Liver (tissue), 9 donors: ENCODE measurements around the gene CHRNE. TPM values are rescaled to one million over a fixed set of nuclear protein-coding genes. Genes with fewer than 3 reads are reported as not detected.

Source experiments
- DNase-seq: peaks from one replicate; pipeline ENCODE4 v3.0.0-alpha.2; 2017; ENCODE audit warnings: low spot score
- H3K27ac ChIP-seq, 2 donors: one replicate each; pipeline ENCODE4 v1.7.0; 2013; ENCODE audit warnings: inconsistent platforms in 2 of 2, low read length in 2 of 2, control low read depth in 1 of 2, low read depth in 1 of 2, mild to moderate bottlenecking in 1 of 2
- H3K27me3 ChIP-seq, 4 donors: one replicate each; pipeline versions ENCODE4 v1.6.1 to v1.7.0; 2013; ENCODE audit warnings: low read length in 3 of 4, inconsistent platforms in 1 of 4, mild to moderate bottlenecking in 1 of 4, moderate library complexity in 1 of 4; ENCODE audit not compliant: control insufficient read depth in 4 of 4, insufficient read depth in 4 of 4
- H3K36me3 ChIP-seq, 4 donors: one replicate each; pipeline versions ENCODE4 v1.6.1 to v1.7.0; 2013; ENCODE audit warnings: low read length in 3 of 4, mild to moderate bottlenecking in 3 of 4, low read depth in 1 of 4, moderate library complexity in 1 of 4; ENCODE audit not compliant: control insufficient read depth in 4 of 4, insufficient read depth in 3 of 4
- H3K4me1 ChIP-seq, 4 donors: one replicate each; pipeline versions ENCODE4 v1.6.1 to v1.7.0; 2013; ENCODE audit warnings: low read length in 3 of 4, mild to moderate bottlenecking in 3 of 4, moderate library complexity in 1 of 4; ENCODE audit not compliant: control insufficient read depth in 4 of 4, insufficient read depth in 4 of 4
- H3K4me3 ChIP-seq, 3 donors: one replicate each; pipeline versions ENCODE4 v1.6.1 to v1.7.0; 2013; ENCODE audit warnings: low read length in 3 of 3, control low read depth in 1 of 3, low read depth in 1 of 3, mild to moderate bottlenecking in 1 of 3
- H3K9ac ChIP-seq, 2 donors: one replicate each; pipeline ENCODE4 v1.7.0; 2013; ENCODE audit warnings: low read length in 2 of 2, mild to moderate bottlenecking in 2 of 2, moderate library complexity in 2 of 2, control low read depth in 1 of 2, low read depth in 1 of 2
- H3K9me3 ChIP-seq, 4 donors: one replicate each; pipeline versions ENCODE4 v1.6.1 to v1.7.0; 2013; ENCODE audit warnings: low read length in 3 of 4; ENCODE audit not compliant: control insufficient read depth in 4 of 4
- EGR1 ChIP-seq, 2 donors: IDR thresholded peaks; 2 replicates each; pipeline ENCODE4 v1.6.1; 2016 to 2018; ENCODE audit warnings: antibody characterized with exemption in 2 of 2, low read depth in 2 of 2
- FOXA1 ChIP-seq: IDR thresholded peaks from 2 replicates; pipeline ENCODE4 v1.6.1; 2016; ENCODE audit warnings: antibody characterized with exemption
- FOXA2 ChIP-seq: IDR thresholded peaks from 2 replicates; pipeline ENCODE4 v1.6.1; 2016; ENCODE audit warnings: antibody characterized with exemption
- GABPA ChIP-seq, 2 donors: IDR thresholded peaks in 1 of 2; conservative IDR thresholded peaks in 1 of 2; 2 replicates each; pipeline ENCODE4 v1.6.1; 2016; ENCODE audit warnings: antibody characterized with exemption in 2 of 2, mild to moderate bottlenecking in 1 of 2, moderate library complexity in 1 of 2
- HNF4A ChIP-seq, 2 donors: conservative IDR thresholded peaks; 2 replicates each; pipeline ENCODE4 v1.6.1; 2016; ENCODE audit warnings: antibody characterized with exemption in 2 of 2, mild to moderate bottlenecking in 2 of 2
- HNF4G ChIP-seq: IDR thresholded peaks from 2 replicates; pipeline ENCODE4 v1.6.1; 2016; ENCODE audit warnings: antibody characterized with exemption
- JUND ChIP-seq, 2 donors: IDR thresholded peaks; 2 replicates each; pipeline ENCODE4 v1.6.1; 2016; ENCODE audit warnings: antibody characterized with exemption in 2 of 2
- NR2F2 ChIP-seq: IDR thresholded peaks from 2 replicates; pipeline ENCODE4 v1.6.1; 2016; ENCODE audit warnings: antibody characterized with exemption
- RAD21 ChIP-seq, 2 donors: IDR thresholded peaks; 2 replicates each; pipeline ENCODE4 v1.6.1; 2016; ENCODE audit warnings: antibody characterized with exemption in 2 of 2, mild to moderate bottlenecking in 2 of 2
- RXRA ChIP-seq, 2 donors: IDR thresholded peaks; 2 replicates each; pipeline ENCODE4 v1.6.1; 2017 to 2018; ENCODE audit warnings: antibody characterized with exemption in 2 of 2, mild to moderate bottlenecking in 1 of 2
- SP1 ChIP-seq: IDR thresholded peaks from 2 replicates; pipeline ENCODE4 v1.6.1; 2018; ENCODE audit warnings: antibody characterized with exemption, mild to moderate bottlenecking
- TAF1 ChIP-seq: conservative IDR thresholded peaks from 2 replicates; pipeline ENCODE4 v1.6.1; 2016; ENCODE audit warnings: antibody characterized with exemption, mild to moderate bottlenecking
- YY1 ChIP-seq: IDR thresholded peaks from 2 replicates; pipeline ENCODE4 v1.6.1; 2016; ENCODE audit warnings: antibody characterized with exemption, mild to moderate bottlenecking
- WGBS: extraction: QIAGEN DNeasy Blood & Tissue Kit; methylation state at CpG from one replicate; pipeline ENCODE4 v1.1.7; 2013; 5-methylcytosine and 5-hydroxymethylcytosine counted together
- polyA plus RNA-seq, 2 donors: library from polyadenylated mRNA; stranded (reverse) in 1 of 2; unstranded in 1 of 2; fragments of 200-250 nt in 1 of 2; fragments of >200 nt in 1 of 2; fragmentation: Nextera tagmentation in 1 of 2; extraction: Ambion mirVana in 1 of 2; gene quantifications; one replicate each; pipeline versions ENCODE4 v1.2.1 to v1.2.3, GENCODE V29; 2013 to 2015
- total RNA-seq, 2 donors: library from RNA; depleted of rRNA; stranded (reverse); fragments of >200 nt; gene quantifications; one replicate each; pipeline ENCODE4 v1.2.3, GENCODE V29; 2014
- TF ChIP-seq, protein P1 (sequence below): IDR thresholded peaks from 2 replicates; pipeline ENCODE4 v1.6.1; 2016; ENCODE audit warnings: antibody characterized with exemption
- TF ChIP-seq, protein P2 (sequence below): IDR thresholded peaks from 2 replicates; pipeline ENCODE4 v1.6.1; 2016; ENCODE audit warnings: antibody characterized with exemption
- TF ChIP-seq, protein P3 (sequence below): fragments of 150-350 bp; IDR thresholded peaks from 2 replicates; pipeline ENCODE4 v1.5.1; 2017; ENCODE audit warnings: improper control_type of control experiment, low read depth, low read length; ENCODE audit not compliant: missing input control
- TF ChIP-seq, protein P4 (sequence below): IDR thresholded peaks from 2 replicates; pipeline ENCODE4 v1.6.1; 2016; ENCODE audit warnings: antibody characterized with exemption, mild to moderate bottlenecking
- TF ChIP-seq, protein P5 (sequence below): IDR thresholded peaks from 2 replicates; pipeline ENCODE4 v1.6.1; 2016; ENCODE audit warnings: antibody characterized with exemption
- donor health status: healthy.
- donor health status: healthy.
- donor health status: healthy.
- donor health status: healthy.
- donor health status: healthy.

CHRNE gene
- total and polyA plus RNA-seq, 4 donors, result 0.19 to 3.1 (median 0.65) TPM

DNA sequence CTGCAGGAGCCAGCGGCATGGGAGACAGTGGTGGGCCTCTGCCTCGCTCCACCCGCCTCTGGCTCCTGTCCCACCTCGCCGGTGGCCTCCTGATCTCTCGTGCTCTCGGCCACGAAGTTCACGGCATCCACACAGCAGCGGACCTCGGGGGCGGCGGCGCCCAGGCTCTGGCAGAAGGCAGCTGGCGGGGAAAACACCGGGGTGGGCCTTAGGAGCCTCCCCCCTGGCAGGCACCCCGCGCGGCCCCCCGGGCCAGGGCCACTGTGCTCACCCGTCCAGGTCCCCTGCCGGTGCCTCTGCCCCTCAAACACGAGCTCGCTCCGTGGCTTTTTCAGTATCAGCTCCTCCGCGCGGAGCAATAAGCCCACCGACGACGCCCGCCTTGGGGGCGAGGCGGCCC lies 4.0 kb downstream of the CHRNE start:
- Histone ChIP-seq H3K27ac (peak overlapping the region; percentile 67 to 76), H3K9ac (peak overlapping the region; percentile 24 to 38), H3K27me3 (no peaks in the 10 kb centered on the region), H3K9me3 (no peaks in the 10 kb centered on the region), H3K36me3 (peaks cover 0 to 24% (median 8%) of the 10 kb centered on the region in 4 donors), H3K4me1 (peaks cover 6 to 53% (median 30%) of the 10 kb centered on the region in 4 donors), H3K4me3 (peak overlapping the region in 2 of 3 donors; percentile 58 to 61)
- no peak for TF ChIP-seq RAD21 (IDR thresholded peaks at IDR 0.05)
- TF ChIP-seq, protein P1, sequence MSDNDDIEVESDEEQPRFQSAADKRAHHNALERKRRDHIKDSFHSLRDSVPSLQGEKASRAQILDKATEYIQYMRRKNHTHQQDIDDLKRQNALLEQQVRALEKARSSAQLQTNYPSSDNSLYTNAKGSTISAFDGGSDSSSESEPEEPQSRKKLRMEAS, result no peak
- TF ChIP-seq, protein P2, sequence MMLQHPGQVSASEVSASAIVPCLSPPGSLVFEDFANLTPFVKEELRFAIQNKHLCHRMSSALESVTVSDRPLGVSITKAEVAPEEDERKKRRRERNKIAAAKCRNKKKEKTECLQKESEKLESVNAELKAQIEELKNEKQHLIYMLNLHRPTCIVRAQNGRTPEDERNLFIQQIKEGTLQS, result no peak
- TF ChIP-seq NR2F2, result no peak
- no peak for TF ChIP-seq SP1
- TF ChIP-seq HNF4A (conservative IDR thresholded peaks at IDR 0.05), result no peak
- no peak for TF ChIP-seq YY1
- TF ChIP-seq RXRA (IDR thresholded peaks at IDR 0.05), result no peak
- no peak for TF ChIP-seq GABPA (IDR thresholded peaks at IDR 0.05 in 1 of 2, conservative IDR thresholded peaks at IDR 0.05 in 1 of 2)
- TF ChIP-seq, protein P3, sequence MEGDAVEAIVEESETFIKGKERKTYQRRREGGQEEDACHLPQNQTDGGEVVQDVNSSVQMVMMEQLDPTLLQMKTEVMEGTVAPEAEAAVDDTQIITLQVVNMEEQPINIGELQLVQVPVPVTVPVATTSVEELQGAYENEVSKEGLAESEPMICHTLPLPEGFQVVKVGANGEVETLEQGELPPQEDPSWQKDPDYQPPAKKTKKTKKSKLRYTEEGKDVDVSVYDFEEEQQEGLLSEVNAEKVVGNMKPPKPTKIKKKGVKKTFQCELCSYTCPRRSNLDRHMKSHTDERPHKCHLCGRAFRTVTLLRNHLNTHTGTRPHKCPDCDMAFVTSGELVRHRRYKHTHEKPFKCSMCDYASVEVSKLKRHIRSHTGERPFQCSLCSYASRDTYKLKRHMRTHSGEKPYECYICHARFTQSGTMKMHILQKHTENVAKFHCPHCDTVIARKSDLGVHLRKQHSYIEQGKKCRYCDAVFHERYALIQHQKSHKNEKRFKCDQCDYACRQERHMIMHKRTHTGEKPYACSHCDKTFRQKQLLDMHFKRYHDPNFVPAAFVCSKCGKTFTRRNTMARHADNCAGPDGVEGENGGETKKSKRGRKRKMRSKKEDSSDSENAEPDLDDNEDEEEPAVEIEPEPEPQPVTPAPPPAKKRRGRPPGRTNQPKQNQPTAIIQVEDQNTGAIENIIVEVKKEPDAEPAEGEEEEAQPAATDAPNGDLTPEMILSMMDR, result no peak
- TF ChIP-seq FOXA1, result no peak
- DNase-seq, result no peak
- WGBS, result 15% methylated on average over 34 of the region's 34 CpGs

DNA sequence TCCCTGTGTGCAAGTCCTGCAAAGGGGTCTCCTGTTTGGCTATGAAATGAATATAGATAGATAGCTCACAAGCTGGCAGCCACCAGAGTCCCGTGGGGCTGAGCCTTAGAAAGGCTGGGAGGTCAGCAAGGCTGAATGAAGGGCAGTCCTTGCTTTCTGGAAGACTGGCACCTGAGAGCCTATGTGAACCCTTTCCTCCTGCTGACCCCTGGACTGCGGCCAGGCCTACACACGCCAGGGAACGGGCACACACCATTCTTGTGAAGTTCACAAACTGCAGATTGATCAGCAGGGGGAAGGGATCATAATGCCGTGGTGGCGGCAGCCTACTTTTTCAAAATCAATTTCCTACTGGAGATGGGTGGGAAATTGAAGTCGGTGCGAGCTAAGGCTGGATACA lies 4.5 kb downstream of the CHRNE start:
- H3K9ac ChIP-seq, result no peak overlapping the region
- TF ChIP-seq, protein P1, result no peak
- TF ChIP-seq, protein P2, result no peak
- no peak for TF ChIP-seq NR2F2
- TF ChIP-seq JUND (IDR thresholded peaks at IDR 0.05), result no peak
- TF ChIP-seq YY1, result no peak
- TF ChIP-seq RXRA (IDR thresholded peaks at IDR 0.05), result peak; percentile 72 to 74
- no peak for TF ChIP-seq TAF1
- TF ChIP-seq, protein P4, sequence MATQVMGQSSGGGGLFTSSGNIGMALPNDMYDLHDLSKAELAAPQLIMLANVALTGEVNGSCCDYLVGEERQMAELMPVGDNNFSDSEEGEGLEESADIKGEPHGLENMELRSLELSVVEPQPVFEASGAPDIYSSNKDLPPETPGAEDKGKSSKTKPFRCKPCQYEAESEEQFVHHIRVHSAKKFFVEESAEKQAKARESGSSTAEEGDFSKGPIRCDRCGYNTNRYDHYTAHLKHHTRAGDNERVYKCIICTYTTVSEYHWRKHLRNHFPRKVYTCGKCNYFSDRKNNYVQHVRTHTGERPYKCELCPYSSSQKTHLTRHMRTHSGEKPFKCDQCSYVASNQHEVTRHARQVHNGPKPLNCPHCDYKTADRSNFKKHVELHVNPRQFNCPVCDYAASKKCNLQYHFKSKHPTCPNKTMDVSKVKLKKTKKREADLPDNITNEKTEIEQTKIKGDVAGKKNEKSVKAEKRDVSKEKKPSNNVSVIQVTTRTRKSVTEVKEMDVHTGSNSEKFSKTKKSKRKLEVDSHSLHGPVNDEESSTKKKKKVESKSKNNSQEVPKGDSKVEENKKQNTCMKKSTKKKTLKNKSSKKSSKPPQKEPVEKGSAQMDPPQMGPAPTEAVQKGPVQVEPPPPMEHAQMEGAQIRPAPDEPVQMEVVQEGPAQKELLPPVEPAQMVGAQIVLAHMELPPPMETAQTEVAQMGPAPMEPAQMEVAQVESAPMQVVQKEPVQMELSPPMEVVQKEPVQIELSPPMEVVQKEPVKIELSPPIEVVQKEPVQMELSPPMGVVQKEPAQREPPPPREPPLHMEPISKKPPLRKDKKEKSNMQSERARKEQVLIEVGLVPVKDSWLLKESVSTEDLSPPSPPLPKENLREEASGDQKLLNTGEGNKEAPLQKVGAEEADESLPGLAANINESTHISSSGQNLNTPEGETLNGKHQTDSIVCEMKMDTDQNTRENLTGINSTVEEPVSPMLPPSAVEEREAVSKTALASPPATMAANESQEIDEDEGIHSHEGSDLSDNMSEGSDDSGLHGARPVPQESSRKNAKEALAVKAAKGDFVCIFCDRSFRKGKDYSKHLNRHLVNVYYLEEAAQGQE, result no peak
- TF ChIP-seq HNF4G, result no peak
- TF ChIP-seq GABPA (IDR thresholded peaks at IDR 0.05 in 1 of 2, conservative IDR thresholded peaks at IDR 0.05 in 1 of 2), result no peak
- TF ChIP-seq, protein P3, result no peak
- TF ChIP-seq, protein P5, sequence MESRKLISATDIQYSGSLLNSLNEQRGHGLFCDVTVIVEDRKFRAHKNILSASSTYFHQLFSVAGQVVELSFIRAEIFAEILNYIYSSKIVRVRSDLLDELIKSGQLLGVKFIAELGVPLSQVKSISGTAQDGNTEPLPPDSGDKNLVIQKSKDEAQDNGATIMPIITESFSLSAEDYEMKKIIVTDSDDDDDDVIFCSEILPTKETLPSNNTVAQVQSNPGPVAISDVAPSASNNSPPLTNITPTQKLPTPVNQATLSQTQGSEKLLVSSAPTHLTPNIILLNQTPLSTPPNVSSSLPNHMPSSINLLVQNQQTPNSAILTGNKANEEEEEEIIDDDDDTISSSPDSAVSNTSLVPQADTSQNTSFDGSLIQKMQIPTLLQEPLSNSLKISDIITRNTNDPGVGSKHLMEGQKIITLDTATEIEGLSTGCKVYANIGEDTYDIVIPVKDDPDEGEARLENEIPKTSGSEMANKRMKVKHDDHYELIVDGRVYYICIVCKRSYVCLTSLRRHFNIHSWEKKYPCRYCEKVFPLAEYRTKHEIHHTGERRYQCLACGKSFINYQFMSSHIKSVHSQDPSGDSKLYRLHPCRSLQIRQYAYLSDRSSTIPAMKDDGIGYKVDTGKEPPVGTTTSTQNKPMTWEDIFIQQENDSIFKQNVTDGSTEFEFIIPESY, result no peak
- TF ChIP-seq EGR1 (IDR thresholded peaks at IDR 0.05; ENCODE audit: low read depth in 2 of 2), result no peak
- peak; percentile 54 for TF ChIP-seq SP1
- no peak for TF ChIP-seq RAD21 (IDR thresholded peaks at IDR 0.05)
- TF ChIP-seq FOXA1, result no peak
- TF ChIP-seq HNF4A (conservative IDR thresholded peaks at IDR 0.05), result peak; percentile 32 to 51
- TF ChIP-seq FOXA2, result no peak
- peak overlapping the region; percentile 67 to 76 for H3K27ac ChIP-seq
- H3K4me1 ChIP-seq, result peaks cover 6 to 51% (median 28%) of the 10 kb centered on the region in 4 donors
- 37% methylated on average over 8 of the region's 8 CpGs for WGBS
- peak overlapping the region in 2 of 3 donors; percentile 58 to 61 for H3K4me3 ChIP-seq
- H3K9me3 ChIP-seq, result no peaks in the 10 kb centered on the region
- H3K36me3 ChIP-seq, result peaks cover under 1 to 30% (median 9%) of the 10 kb centered on the region in 4 donors
- no peak for DNase-seq
- H3K27me3 ChIP-seq, result no peaks in the 10 kb centered on the region
